Measurements from ENCODE around the gene OSBPL7. TPM values are rescaled to one million over a fixed set of nuclear protein-coding genes. Genes with fewer than 3 reads are reported as not detected.

The OSBPL7 gene
- total and polyA plus RNA-seq, 2 of the 8 experiments (the other 6 are each of a cell fraction or from before 2014, with no cell fraction given): 7.2 to 8.9 TPM

- Histone ChIP-seq H3K14ac (ENCODE audit: insufficient read length) (no peak overlapping the region), H2BK12ac (ENCODE audit: low read depth, low read length) (no peak overlapping the region), H3K4me2 (ENCODE audit: insufficient read depth in 1 of 2, low read depth in 2 of 2, low read length in 2 of 2) (no peak overlapping the region), H3K23ac (ENCODE audit: insufficient read length) (no peak overlapping the region), H2AK5ac (ENCODE audit: low read depth, low read length) (no peak overlapping the region), H4K91ac (replicated peaks; ENCODE audit: insufficient read length, low read length) (no peak overlapping the region), H4K20me1 (replicated peaks in 1 of 2; ENCODE audit: control insufficient read depth in 1 of 2, insufficient read depth in 2 of 2, low read length in 2 of 2) (peaks cover 0 to 3% of the 10 kb centered on the region in 2 experiments), H3K9me3 (ENCODE audit: insufficient read depth in 2 of 2, low read depth in 1 of 2, low read length in 1 of 2) (no peaks in the 10 kb centered on the region), H2BK15ac (ENCODE audit: low read length) (no peak overlapping the region), H3K4me1 (replicated peaks in 1 of 4; ENCODE audit: control insufficient read depth in 3 of 4, insufficient read depth in 4 of 4, low read length in 3 of 4) (no peaks in the 10 kb centered on the region; a peak in 1 of 7 replicates), H3K18ac (ENCODE audit: extremely low read depth, low read length) (no peak overlapping the region), H2BK120ac (replicated peaks; ENCODE audit: low read depth, low read length) (no peak overlapping the region), H2AFZ (ENCODE audit: low read length) (no peak overlapping the region), H3K79me1 (ENCODE audit: low read depth, low read length) (no peaks in the 10 kb centered on the region; the same call in none of the 2 replicates), H3K4me3 (ENCODE audit: extremely low read depth in 1 of 4, insufficient read depth in 2 of 4, low read depth in 3 of 4, low read length in 4 of 4) (no peak overlapping the region), H3K27ac (ENCODE audit: low read depth, low read length) (no peak overlapping the region), H3K27me3 (replicated peaks in 1 of 4; ENCODE audit: control insufficient read depth in 3 of 4, extremely low read depth in 1 of 4, insufficient read depth in 3 of 4, low read length in 3 of 4) (no peaks in the 10 kb centered on the region), H4K8ac (ENCODE audit: extremely low read depth, insufficient read depth, low read length) (no peak overlapping the region), H3K9ac (replicated peaks in 1 of 4; ENCODE audit: extremely low read depth in 1 of 4, low read depth in 3 of 4, low read length in 3 of 4) (no peak overlapping the region), H4K5ac (ENCODE audit: insufficient read length, low read depth, low read length) (no peak overlapping the region), H3K56ac (replicated peaks; ENCODE audit: insufficient read length, low read depth, low read length) (no peak overlapping the region), H2BK20ac (ENCODE audit: low read length) (no peak overlapping the region), H3K79me2 (ENCODE audit: control insufficient read depth in 1 of 2, insufficient read depth in 2 of 2, low read length in 2 of 2) (no peaks in the 10 kb centered on the region), H3K36me3 (ENCODE audit: control insufficient read depth in 2 of 4, insufficient read depth in 4 of 4, low read length in 3 of 4) (peaks cover 0 to 2% (median 0%) of the 10 kb centered on the region in 4 experiments; a peak in 1 of 8 replicates), H3K4ac (replicated peaks; ENCODE audit: insufficient read length, low read depth, low read length) (no peak overlapping the region), H2BK5ac (ENCODE audit: low read depth, low read length) (no peak overlapping the region), H3K23me2 (ENCODE audit: low read depth, low read length) (no peaks in the 10 kb centered on the region)
- ChIA-PET POLR2A (ENCODE audit: partially characterized antibody) (no interaction called here), CTCF (ENCODE audit: partially characterized antibody) (interaction anchor here (1.1 to 1.4 kb wide), 2 partner anchors 33 to 71 kb away, joined by 3 to 4 read pairs; no protein-coding TSS in a partner anchor)
- no peak for FAIRE-seq
- DNase-seq (ENCODE audit: low read depth in 1 of 2, low spot score in 2 of 2): no peak
- WGBS, 2 experiments (ENCODE audit: extremely low coverage in 1 of 2, insufficient coverage in 1 of 2, insufficient read length in 1 of 2, insufficient replicate concordance in 2 of 2, low coverage in 1 of 2, low lambda C conversion rate in 2 of 2, missing lambda C conversion rate in 1 of 2): 95% methylated on average over 22 of the region's 22 CpGs; no CpG with 5 or more reads in 1 of the 2 experiments
- TF ChIP-seq TBP (IDR thresholded peaks at IDR 0.05; ENCODE audit: low read depth, low read length): no peak
- TF ChIP-seq KDM1A (IDR thresholded peaks at IDR 0.05; ENCODE audit: borderline replicate concordance, low read length): no peak
- TF ChIP-seq SP1 (IDR thresholded peaks at IDR 0.05; ENCODE audit: low read depth, low read length): no peak
- no peak for TF ChIP-seq NANOG (IDR thresholded peaks at IDR 0.05; ENCODE audit: insufficient read depth, low read depth, low read length, poor library complexity, severe bottlenecking)
- no peak for TF ChIP-seq SIN3A (conservative IDR thresholded peaks at IDR 0.05 in 1 of 2, IDR thresholded peaks at IDR 0.05 in 1 of 2; ENCODE audit: low read depth in 1 of 2, low read length in 2 of 2)
- no peak for TF ChIP-seq TEAD4 (IDR thresholded peaks at IDR 0.05; ENCODE audit: low read depth, low read length)
- TF ChIP-seq FOSL1 (IDR thresholded peaks at IDR 0.05; ENCODE audit: insufficient read depth, low read depth, low read length): no peak
- TF ChIP-seq TAF1 (IDR thresholded peaks at IDR 0.05; ENCODE audit: low read depth, low read length): no peak
- no peak for TF ChIP-seq POLR2AphosphoS5 (IDR thresholded peaks at IDR 0.05; ENCODE audit: low read depth, low read length)
- TF ChIP-seq CHD1 (IDR thresholded peaks at IDR 0.05; ENCODE audit: low read depth, low read length): no peak
- TF ChIP-seq RBBP5 (IDR thresholded peaks at IDR 0.05; ENCODE audit: borderline replicate concordance, low read depth, low read length): no peak
- TF ChIP-seq KDM4A (IDR thresholded peaks at IDR 0.05; ENCODE audit: low read depth, low read length, severe bottlenecking): no peak
- TF ChIP-seq SUZ12 (IDR thresholded peaks at IDR 0.05; ENCODE audit: low read length): no peak
- no peak for TF ChIP-seq HDAC2 (IDR thresholded peaks at IDR 0.05; ENCODE audit: borderline replicate concordance in 1 of 2, low read depth in 2 of 2, low read length in 2 of 2)
Observed at GRCh38 chr17:47813512-47814031, 8.0 kb downstream of the OSBPL7 start.
